Calu3 (cell line): ENCODE results near the gene NRCAM. TPM values are rescaled to one million over a fixed set of nuclear protein-coding genes. Genes with fewer than 3 reads are reported as not detected.

ENCODE experiments used
- BruUV-seq: library from RNA; stranded (reverse); fragments of 400-500 nt; replicated peaks from 2 replicates; lab custom pipeline; 2021; lab: Mats Ljungman, UMichigan
- CTCF ChIA-PET: fragments of 300-600 bp; sonication (Branson Sonifier 250); formaldehyde crosslinking; loops from one replicate; lab custom pipeline; 2022; ENCODE audit warnings: antibody characterized with exemption; lab: Charles Lee
- DNase-seq: peaks from one replicate; pipeline ENCODE4 v3.0.0; 2022
- H3K27ac Mint-ChIP-seq: one replicate; pipeline ENCODE4 v1.8.0; 2022; ENCODE audit warnings: mixed read lengths; ENCODE audit not compliant: unreplicated experiment
- H3K27me3 Mint-ChIP-seq: one replicate; pipeline ENCODE4 v1.8.0; 2022; ENCODE audit warnings: mixed read lengths; ENCODE audit not compliant: unreplicated experiment
- H3K36me3 Mint-ChIP-seq: one replicate; pipeline ENCODE4 v1.8.0; 2022; ENCODE audit warnings: mild to moderate bottlenecking, moderate library complexity, mixed read lengths; ENCODE audit not compliant: insufficient read depth, unreplicated experiment
- H3K4me1 Mint-ChIP-seq: one replicate; pipeline ENCODE4 v1.8.0; 2022; ENCODE audit warnings: mild to moderate bottlenecking, low read depth, mixed read lengths; ENCODE audit not compliant: unreplicated experiment
- H3K4me3 Mint-ChIP-seq: one replicate; pipeline ENCODE4 v1.8.0; 2022; ENCODE audit warnings: mild to moderate bottlenecking, low read depth, moderate library complexity, mixed read lengths; ENCODE audit not compliant: unreplicated experiment
- H3K9me3 Mint-ChIP-seq: one replicate; pipeline ENCODE4 v1.8.0; 2022; ENCODE audit warnings: low read depth, mixed read lengths; ENCODE audit not compliant: unreplicated experiment
- CTCF ChIP-seq: fragments of 200-600 bp; IDR thresholded peaks from one replicate; pipeline ENCODE4 v1.8.0; 2022; ENCODE audit warnings: antibody characterized with exemption; ENCODE audit not compliant: unreplicated experiment
- intact Hi-C: fragments of 100-400 bp; cut with micrococcal nuclease; formaldehyde crosslinking; loops from one replicate; pipeline ENCODE4 v1.10.0; 2022; ENCODE audit not compliant: unreplicated experiment
- total RNA-seq: library from RNA; stranded (reverse); gene quantifications from 2 replicates; pipeline ENCODE4 v1.2.3, GENCODE V29; 2022

NRCAM gene
- total RNA-seq, 1 experiment from 2014 or later, result 15.0 TPM

- no peaks in the 10 kb centered on the region for H3K9me3 Mint-ChIP-seq
- no peak for TF ChIP-seq CTCF
- no peaks in the 10 kb centered on the region for H3K36me3 Mint-ChIP-seq
- CTCF ChIA-PET, result no interaction called here
- H3K27me3 Mint-ChIP-seq, result no peaks in the 10 kb centered on the region
- H3K4me1 Mint-ChIP-seq, result no peaks in the 10 kb centered on the region
- no peak overlapping the region for H3K27ac Mint-ChIP-seq
- no TSS peak for BruUV-seq
- intact Hi-C loops, result no loop called here
- no peak for DNase-seq
- H3K4me3 Mint-ChIP-seq, result no peak overlapping the region
These were observed 260.2 kb downstream of the NRCAM start for GRCh38 chr7:108196004-108196403.

DNA sequence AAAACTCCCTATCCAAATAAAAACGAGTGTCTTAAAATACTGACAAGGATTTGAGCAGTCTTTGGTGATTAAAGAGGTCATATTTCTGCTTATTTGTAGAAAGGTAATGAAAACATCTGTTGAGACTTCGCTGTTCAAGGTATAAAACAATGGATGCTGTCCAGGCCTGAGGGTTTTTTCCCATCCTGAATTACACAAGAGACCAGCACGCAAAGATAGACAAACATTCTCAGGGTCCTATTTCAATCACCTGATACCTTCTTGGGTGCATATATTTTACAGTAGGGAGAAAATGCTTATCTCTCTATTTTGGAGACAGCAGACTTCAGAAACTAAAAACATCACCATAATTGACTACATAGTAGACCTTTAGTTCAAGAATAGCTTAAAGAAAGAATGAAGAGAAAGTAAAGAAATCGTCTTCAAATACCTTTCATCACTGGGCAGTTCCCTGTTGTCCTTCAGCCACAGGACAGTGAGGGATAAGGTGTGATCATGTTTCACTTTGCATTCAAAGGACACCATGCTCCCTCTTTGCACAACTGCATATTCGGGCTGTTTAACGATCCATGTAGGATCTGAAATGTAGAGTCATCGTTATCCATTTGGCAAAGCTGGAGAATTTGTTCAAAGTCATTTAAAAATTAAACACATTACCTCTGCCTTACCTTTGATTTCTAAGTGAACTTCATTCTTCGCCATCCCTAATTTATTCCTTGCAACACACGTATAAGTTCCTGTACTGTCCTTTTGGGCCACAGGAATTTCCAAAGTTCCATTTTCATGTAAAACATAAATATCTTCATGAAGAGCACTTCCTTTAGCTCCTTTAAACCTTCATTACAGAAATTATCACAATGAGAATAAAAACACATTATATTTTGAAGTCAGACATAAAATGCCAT, 262.4 kb downstream of the NRCAM start:
- CTCF ChIA-PET, result no interaction called here
- intact Hi-C loops, result no loop called here
- no peaks in the 10 kb centered on the region for H3K9me3 Mint-ChIP-seq
- no TSS peak for BruUV-seq
- no peaks in the 10 kb centered on the region for H3K4me1 Mint-ChIP-seq
- TF ChIP-seq CTCF, result no peak
- DNase-seq, result no peak
- H3K27ac Mint-ChIP-seq, result no peak overlapping the region
- H3K36me3 Mint-ChIP-seq, result no peaks in the 10 kb centered on the region
- H3K4me3 Mint-ChIP-seq, result no peak overlapping the region
- no peaks in the 10 kb centered on the region for H3K27me3 Mint-ChIP-seq

GRCh38 chr7:108190891-108191290, 265.3 kb downstream of the NRCAM start:
- no peaks in the 10 kb centered on the region for H3K9me3 Mint-ChIP-seq
- H3K27ac Mint-ChIP-seq, result no peak overlapping the region
- DNase-seq, result no peak
- no peaks in the 10 kb centered on the region for H3K36me3 Mint-ChIP-seq
- CTCF ChIA-PET, result no interaction called here
- H3K4me1 Mint-ChIP-seq, result no peaks in the 10 kb centered on the region
- no peaks in the 10 kb centered on the region for H3K27me3 Mint-ChIP-seq
- TF ChIP-seq CTCF, result no peak
- H3K4me3 Mint-ChIP-seq, result no peak overlapping the region
- intact Hi-C loops, result no loop called here
- BruUV-seq, result no TSS peak

DNA sequence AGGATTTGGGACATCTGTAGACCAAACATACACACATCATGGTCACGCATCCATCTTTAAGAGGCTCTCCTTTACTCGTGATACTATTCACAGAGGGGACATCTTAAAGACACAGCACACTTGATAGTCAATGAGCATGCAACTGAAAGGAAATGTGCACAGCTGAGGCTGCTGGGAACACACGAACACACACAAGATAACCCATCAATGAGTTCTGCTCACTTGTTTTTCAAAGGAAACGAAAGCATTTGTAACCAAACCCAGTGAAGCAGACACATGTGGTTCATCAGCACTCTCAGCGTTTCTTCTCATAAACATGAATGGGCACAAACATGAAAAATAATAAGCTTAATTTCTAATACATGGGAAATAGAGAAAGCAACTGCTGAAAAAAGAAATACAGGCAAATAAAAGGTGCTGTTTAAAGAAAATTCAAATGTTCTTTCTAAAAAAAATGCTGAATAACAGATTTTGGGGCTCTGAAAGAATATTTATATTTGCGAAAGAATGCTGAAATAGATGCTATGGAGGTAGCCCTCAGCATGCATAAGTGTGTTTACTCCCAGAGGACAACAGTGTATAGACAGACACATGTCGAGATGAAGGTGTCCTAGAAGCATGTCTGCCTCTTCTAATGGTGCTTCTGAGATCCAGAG, 266.4 kb downstream of the NRCAM start:
- CTCF ChIA-PET, result no interaction called here
- no peaks in the 10 kb centered on the region for H3K27me3 Mint-ChIP-seq
- intact Hi-C loops, result no loop called here
- no peak for DNase-seq
- BruUV-seq, result no TSS peak
- no peak for TF ChIP-seq CTCF
- H3K36me3 Mint-ChIP-seq, result no peaks in the 10 kb centered on the region
- no peak overlapping the region for H3K4me3 Mint-ChIP-seq
- H3K27ac Mint-ChIP-seq, result no peak overlapping the region
- no peaks in the 10 kb centered on the region for H3K4me1 Mint-ChIP-seq
- no peaks in the 10 kb centered on the region for H3K9me3 Mint-ChIP-seq
